ENCODE measurements around the gene SMIM24.
A peak's percentile ranks its signal among the peaks of the same experiment; 100 is the strongest.

The SMIM24 gene

DNA sequence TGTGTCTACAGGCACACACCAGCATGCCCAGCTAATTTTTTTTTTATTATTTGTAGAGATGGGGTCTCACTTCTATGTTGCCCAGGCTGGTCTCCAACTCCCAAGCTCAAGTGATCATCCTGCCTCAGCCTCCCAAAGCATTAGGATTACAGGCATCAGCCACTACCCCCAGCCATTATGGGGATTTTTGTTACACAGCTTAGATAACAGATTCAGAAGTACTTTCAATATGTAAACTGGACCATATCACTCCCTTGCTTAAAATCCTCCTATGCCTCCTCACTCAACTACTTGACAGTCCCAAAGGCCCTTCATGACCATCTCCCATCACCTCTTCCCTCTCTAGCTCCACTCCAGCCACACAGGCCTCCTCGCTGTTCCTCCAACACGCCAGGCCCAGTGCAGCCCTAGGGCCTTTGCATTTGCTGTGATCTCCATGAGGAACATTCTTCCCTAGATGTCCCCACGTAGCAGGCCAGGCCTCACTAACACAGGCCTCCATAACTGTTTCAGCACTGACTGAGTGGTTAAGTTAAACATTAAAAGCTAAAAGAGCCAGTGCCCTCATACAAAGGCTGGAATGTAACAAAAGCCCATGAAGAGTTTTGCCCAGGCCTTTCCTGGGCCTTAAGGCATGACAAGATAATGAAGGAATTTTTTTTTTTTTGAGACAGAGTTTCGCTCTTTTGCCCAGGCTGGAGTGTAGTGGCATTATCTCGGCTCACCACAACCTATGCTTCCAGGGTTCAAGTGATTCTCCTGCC is 17.6 kb upstream of the SMIM24 start:
- no peak for DNase-seq (ENCODE audit: low read depth in 2 of 2)

DNA sequence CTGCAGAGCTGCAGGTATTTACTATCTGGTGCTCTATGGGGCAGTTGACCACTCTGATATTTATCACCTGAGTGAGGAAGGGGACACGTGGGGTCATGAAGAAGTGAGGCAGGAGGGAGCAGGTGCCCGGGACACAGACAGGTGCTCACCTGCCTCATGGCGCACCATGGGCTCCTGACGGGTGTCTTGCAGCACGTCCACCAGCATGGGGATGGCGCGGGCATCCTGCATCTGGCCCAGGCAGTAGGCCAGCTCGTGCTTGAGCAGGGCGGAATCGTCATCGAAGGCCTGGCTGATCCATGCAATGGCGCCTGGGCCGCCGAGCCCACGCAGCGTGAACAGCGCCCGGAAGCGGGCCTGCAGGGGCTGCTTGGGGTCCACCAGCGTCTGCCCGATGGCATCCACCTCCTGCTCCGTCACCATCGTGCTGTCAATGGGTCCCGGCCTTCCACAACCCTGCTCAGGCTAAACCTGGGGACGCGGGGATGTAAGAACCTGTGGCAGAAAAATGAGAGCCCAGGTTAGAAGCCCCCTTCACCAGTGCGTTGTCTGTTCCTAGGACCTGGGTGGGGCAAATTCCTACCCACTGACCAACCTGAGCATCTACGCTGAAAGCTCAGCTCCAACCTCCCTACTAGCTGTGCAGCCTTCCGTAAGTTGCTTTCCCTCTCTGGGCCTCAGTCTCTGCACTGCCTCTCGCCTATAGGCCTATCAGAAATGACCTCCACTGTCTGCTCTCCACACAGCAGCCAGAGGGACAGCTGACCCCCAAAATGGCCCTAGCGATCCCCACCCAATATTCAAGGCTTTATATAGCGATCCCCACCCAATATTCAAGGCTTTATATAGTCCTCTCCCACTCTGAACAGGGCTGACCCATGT is 16.3 kb upstream of the SMIM24 start:
- DNase-seq (ENCODE audit: low read depth in 2 of 2): no peak

GRCh38 chr19:3494559-3494958 is 14.2 kb upstream of the SMIM24 start:
- no peak for DNase-seq (ENCODE audit: low read depth in 2 of 2)

DNA sequence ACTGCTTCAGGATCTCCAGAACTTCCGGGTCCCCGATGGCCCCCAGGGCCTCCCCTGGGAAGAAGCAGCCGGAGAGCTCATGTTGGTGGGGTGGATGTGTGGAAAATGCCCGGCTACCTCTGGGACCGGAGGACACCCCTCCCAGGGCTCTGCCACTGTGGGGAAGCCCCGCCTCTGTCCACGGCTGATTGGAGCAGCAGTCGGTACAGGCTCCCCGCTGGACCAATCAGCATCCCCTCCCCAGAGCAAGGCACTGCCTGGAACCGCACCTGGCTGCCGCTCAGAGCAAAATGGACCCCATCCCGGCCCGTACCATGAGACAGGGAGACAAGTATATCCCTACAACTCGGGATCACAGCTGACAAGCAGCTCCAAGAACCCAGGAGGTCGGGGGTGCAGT is 13.7 kb upstream of the SMIM24 start:
- no peak for DNase-seq (ENCODE audit: low read depth in 2 of 2)

- DNase-seq (ENCODE audit: low read depth in 2 of 2): no peak
These were observed 13.3 kb upstream of the SMIM24 start for GRCh38 chr19:3493651-3494050.

DNA sequence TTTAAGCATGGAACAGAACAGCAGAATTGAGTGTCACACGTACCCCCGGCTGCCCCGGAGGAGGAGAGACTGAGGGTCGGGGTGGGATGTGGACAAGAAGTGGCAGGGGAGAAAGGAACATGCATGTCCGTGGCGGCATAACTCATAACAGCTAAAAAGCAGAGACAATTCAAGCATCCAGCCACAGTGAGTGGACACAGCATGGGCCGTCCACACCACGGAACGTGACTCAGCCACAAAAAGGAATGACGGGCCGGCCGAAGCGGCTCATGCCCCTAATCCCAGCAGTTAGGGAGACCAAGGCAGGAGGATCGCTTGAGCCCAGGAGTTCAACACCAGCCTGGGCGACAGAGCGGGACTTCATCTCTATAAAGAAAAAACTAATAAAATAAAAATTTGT is 12.6 kb upstream of the SMIM24 start:
- no peak for DNase-seq (ENCODE audit: low read depth in 2 of 2)

DNA sequence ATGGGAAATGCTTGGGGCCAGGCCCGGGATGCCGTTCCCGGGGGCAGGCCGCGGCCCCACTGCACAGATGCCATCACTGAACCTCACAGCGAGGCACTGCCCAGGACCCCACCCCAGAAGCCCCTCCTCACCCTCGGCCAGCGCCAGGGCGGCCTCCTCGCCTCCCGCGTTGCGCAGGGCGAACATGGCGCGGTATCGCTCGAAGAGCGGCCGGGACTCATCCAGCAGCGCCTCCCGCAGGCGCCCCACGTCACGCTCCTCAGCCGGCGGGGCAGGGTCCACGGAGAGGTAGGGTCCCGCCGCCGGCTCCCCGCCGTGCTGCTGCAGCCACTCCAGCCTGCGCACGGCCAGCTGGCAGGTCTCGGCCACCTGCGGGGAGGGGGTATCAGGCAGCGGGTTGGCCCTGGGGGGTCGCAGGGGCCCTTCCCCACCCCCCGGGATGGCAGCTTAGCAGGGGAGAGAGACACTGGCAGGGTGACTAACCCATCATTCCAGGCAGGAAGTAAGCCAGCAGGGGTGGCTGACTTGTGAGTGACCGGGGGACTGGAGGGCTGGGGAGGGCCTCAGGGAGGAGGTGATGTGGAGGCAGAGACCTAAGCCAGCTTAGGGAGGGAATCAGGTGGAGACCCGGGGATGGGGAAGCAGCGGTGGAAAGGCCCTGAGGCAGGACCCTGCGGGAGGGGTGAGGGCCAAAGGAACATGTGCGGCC is 12.0 kb upstream of the SMIM24 start:
- DNase-seq (ENCODE audit: low read depth in 2 of 2): no peak

GRCh38 chr19:3491396-3492119 is 11.2 kb upstream of the SMIM24 start:
- DNase-seq (ENCODE audit: low read depth in 2 of 2): no peak

DNA sequence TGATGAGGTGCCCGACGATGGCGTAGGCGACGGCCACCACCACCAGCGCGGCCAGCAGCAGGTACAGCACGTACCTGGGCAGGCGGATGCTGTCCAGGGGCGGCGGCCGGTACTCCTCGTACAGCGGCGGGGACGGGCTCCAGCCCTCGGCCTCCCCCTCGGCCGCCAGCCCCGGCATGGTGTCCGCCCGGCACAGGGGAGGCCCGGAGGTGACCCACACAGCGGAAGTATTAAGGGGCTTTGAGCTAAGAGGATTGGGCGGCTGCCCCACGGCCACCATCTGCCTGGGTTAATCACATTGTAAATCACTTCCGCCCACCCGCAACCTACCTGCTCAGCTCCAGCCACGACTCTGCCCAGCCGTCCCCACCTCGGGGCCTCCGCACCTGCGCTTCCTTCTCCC is 2.9 kb upstream of the SMIM24 start, which contains the start of gene SMIM44:
SMIM44 (minus strand) TSS at position 216 of the 403 bp plus-strand sequence; CDS start at position 178, 38 bp downstream.
- DNase-seq (ENCODE audit: low read depth in 2 of 2): no peak

DNA sequence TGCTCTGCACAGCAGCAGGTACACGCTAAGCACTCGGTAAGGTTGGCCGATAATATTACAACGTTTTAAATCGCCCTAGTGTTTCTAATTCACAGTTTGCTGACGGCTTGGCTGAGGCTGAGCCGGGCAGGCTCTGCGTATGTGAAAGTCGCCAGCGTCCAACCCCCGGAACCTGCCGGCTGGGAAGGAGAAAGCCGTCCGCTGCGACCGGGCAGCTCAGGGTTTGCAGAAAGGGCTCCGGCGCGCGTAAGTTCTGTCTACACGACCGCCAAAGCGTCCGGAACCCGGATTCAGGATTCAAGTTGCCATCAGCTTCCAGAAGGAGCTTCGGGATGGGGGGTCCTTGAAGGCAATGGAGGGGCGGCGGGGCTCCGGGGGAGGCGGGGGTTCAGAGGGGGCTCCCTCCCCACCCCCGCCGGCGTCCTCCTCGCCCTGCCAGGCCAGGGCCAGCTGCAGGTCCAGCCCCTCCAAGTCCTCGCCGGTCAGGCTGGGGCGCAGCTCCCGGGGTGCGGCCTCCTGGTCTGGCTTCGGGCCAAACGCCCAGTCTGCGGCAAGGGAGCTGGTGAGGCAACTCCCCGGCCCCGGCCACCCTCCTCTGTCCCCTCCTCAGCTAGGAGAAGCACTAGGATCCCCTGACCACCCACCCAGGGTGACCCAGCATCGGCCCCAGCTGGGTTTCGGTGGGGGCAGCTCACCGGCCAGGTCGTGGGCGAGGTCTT is 2.3 kb upstream of the SMIM24 start:
- DNase-seq (ENCODE audit: low read depth in 2 of 2): no peak

- DNase-seq (ENCODE audit: low read depth in 2 of 2): no peak
These were observed 1.1 kb upstream of the SMIM24 start for GRCh38 chr19:3481241-3482090.

DNA sequence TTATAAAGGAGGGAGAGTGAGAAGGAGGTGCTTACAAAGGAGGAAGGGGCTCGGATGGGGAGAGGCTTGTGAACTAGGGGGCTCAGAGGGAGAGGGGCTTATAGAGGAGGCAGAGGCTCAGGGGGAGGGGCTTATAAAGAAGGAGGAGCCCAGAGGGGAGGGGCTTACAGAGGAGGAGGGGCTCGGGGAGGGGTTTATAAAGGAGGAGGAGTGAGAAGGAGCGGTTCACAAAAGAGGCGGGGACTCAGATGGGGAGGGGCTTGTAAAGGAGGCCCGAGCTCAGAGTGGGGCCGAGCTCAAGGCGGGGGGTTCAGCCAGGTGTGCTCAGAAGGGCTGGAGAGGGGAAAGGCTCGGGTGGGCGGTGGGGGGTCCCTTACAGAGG is 500 bp downstream of the SMIM24 start:
- DNase-seq (ENCODE audit: low read depth in 2 of 2): no peak

- peak in 1 of 2 donors; percentile 14 for DNase-seq (ENCODE audit: low read depth in 2 of 2)
These were observed 1.0 kb downstream of the SMIM24 start for GRCh38 chr19:3479177-3479833.

- no peak for DNase-seq (ENCODE audit: low read depth in 2 of 2)
These were observed 1.7 kb downstream of the SMIM24 start for GRCh38 chr19:3478409-3479176.

GRCh38 chr19:3477951-3478350 is 2.4 kb downstream of the SMIM24 start:
- no peak for DNase-seq (ENCODE audit: low read depth in 2 of 2)

- no peak for DNase-seq (ENCODE audit: low read depth in 2 of 2)
These were observed 2.8 kb downstream of the SMIM24 start for GRCh38 chr19:3477506-3477905.

DNA sequence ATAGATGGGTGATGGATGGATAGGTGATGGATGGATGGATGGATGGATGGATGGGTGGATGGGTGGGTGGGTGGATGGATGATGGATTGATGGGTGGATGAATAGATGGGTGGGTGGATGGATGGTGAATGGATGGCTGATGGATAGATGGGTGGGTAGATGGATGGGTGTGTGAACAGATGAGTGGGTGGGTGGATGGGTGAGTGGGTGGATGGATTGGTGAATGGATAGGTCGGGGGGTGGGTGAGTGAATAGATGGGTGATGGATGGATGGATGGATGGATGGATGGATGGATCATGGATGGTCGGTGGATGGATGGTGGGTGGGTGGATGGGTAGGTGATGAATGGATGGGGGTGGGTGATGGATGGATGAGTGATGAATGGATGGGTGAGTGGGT is 3.5 kb downstream of the SMIM24 start:
- DNase-seq (ENCODE audit: low read depth in 2 of 2): no peak

DNA sequence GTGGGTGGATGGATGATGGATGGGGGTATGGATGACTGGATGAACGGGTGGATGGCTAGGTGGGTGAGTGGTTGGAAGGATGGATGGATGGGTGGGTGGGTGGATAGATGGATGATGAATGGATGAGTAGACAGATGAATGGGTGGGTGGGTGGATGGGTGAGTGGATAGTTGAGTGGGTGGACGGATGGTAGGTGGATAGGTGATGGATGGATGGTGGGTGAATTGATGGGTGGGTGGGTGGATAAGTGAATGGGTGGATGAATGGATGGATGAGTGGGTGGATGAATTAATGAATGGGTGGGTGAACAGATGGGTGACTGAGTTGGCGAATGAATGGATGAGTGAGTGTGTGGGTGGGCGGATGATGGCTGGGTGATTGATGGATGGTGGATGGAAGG is 4.9 kb downstream of the SMIM24 start:
- DNase-seq (ENCODE audit: low read depth in 2 of 2): no peak

GRCh38 chr19:3474614-3475013 is 5.7 kb downstream of the SMIM24 start:
- DNase-seq (ENCODE audit: low read depth in 2 of 2): no peak

Data from activated CD8-positive, alpha-beta memory T cell treated with anti-CD3 and anti-CD28 coated beads for 4 hours (primary cell).